Liver (tissue), 9 donors: ENCODE measurements around the gene PSMD12. TPM values are rescaled to one million over a fixed set of nuclear protein-coding genes. Genes with fewer than 3 reads are reported as not detected.

Experiments
- DNase-seq: peaks from one replicate; pipeline ENCODE4 v3.0.0-alpha.2; 2017; ENCODE audit warnings: low spot score
- H3K27ac ChIP-seq, 2 donors: one replicate each; pipeline ENCODE4 v1.7.0; 2013; ENCODE audit warnings: inconsistent platforms in 2 of 2, low read length in 2 of 2, control low read depth in 1 of 2, low read depth in 1 of 2, mild to moderate bottlenecking in 1 of 2
- H3K27me3 ChIP-seq, 4 donors: one replicate each; pipeline versions ENCODE4 v1.6.1 to v1.7.0; 2013; ENCODE audit warnings: low read length in 3 of 4, inconsistent platforms in 1 of 4, mild to moderate bottlenecking in 1 of 4, moderate library complexity in 1 of 4; ENCODE audit not compliant: control insufficient read depth in 4 of 4, insufficient read depth in 4 of 4
- H3K36me3 ChIP-seq, 4 donors: one replicate each; pipeline versions ENCODE4 v1.6.1 to v1.7.0; 2013; ENCODE audit warnings: low read length in 3 of 4, mild to moderate bottlenecking in 3 of 4, low read depth in 1 of 4, moderate library complexity in 1 of 4; ENCODE audit not compliant: control insufficient read depth in 4 of 4, insufficient read depth in 3 of 4
- H3K4me1 ChIP-seq, 4 donors: one replicate each; pipeline versions ENCODE4 v1.6.1 to v1.7.0; 2013; ENCODE audit warnings: low read length in 3 of 4, mild to moderate bottlenecking in 3 of 4, moderate library complexity in 1 of 4; ENCODE audit not compliant: control insufficient read depth in 4 of 4, insufficient read depth in 4 of 4
- H3K4me3 ChIP-seq, 3 donors: one replicate each; pipeline versions ENCODE4 v1.6.1 to v1.7.0; 2013; ENCODE audit warnings: low read length in 3 of 3, control low read depth in 1 of 3, low read depth in 1 of 3, mild to moderate bottlenecking in 1 of 3
- H3K9ac ChIP-seq, 2 donors: one replicate each; pipeline ENCODE4 v1.7.0; 2013; ENCODE audit warnings: low read length in 2 of 2, mild to moderate bottlenecking in 2 of 2, moderate library complexity in 2 of 2, control low read depth in 1 of 2, low read depth in 1 of 2
- H3K9me3 ChIP-seq, 4 donors: one replicate each; pipeline versions ENCODE4 v1.6.1 to v1.7.0; 2013; ENCODE audit warnings: low read length in 3 of 4; ENCODE audit not compliant: control insufficient read depth in 4 of 4
- EGR1 ChIP-seq, 2 donors: IDR thresholded peaks; 2 replicates each; pipeline ENCODE4 v1.6.1; 2016 to 2018; ENCODE audit warnings: antibody characterized with exemption in 2 of 2, low read depth in 2 of 2
- FOXA1 ChIP-seq: IDR thresholded peaks from 2 replicates; pipeline ENCODE4 v1.6.1; 2016; ENCODE audit warnings: antibody characterized with exemption
- FOXA2 ChIP-seq: IDR thresholded peaks from 2 replicates; pipeline ENCODE4 v1.6.1; 2016; ENCODE audit warnings: antibody characterized with exemption
- GABPA ChIP-seq, 2 donors: IDR thresholded peaks in 1 of 2; conservative IDR thresholded peaks in 1 of 2; 2 replicates each; pipeline ENCODE4 v1.6.1; 2016; ENCODE audit warnings: antibody characterized with exemption in 2 of 2, mild to moderate bottlenecking in 1 of 2, moderate library complexity in 1 of 2
- HNF4A ChIP-seq, 2 donors: conservative IDR thresholded peaks; 2 replicates each; pipeline ENCODE4 v1.6.1; 2016; ENCODE audit warnings: antibody characterized with exemption in 2 of 2, mild to moderate bottlenecking in 2 of 2
- HNF4G ChIP-seq: IDR thresholded peaks from 2 replicates; pipeline ENCODE4 v1.6.1; 2016; ENCODE audit warnings: antibody characterized with exemption
- JUND ChIP-seq, 2 donors: IDR thresholded peaks; 2 replicates each; pipeline ENCODE4 v1.6.1; 2016; ENCODE audit warnings: antibody characterized with exemption in 2 of 2
- MAX ChIP-seq: IDR thresholded peaks from 2 replicates; pipeline ENCODE4 v1.6.1; 2016; ENCODE audit warnings: antibody characterized with exemption
- NR2F2 ChIP-seq: IDR thresholded peaks from 2 replicates; pipeline ENCODE4 v1.6.1; 2016; ENCODE audit warnings: antibody characterized with exemption
- RAD21 ChIP-seq, 2 donors: IDR thresholded peaks; 2 replicates each; pipeline ENCODE4 v1.6.1; 2016; ENCODE audit warnings: antibody characterized with exemption in 2 of 2, mild to moderate bottlenecking in 2 of 2
- REST ChIP-seq: IDR thresholded peaks from 2 replicates; pipeline ENCODE4 v1.6.1; 2016; ENCODE audit warnings: antibody characterized with exemption, mild to moderate bottlenecking
- RXRA ChIP-seq, 2 donors: IDR thresholded peaks; 2 replicates each; pipeline ENCODE4 v1.6.1; 2017 to 2018; ENCODE audit warnings: antibody characterized with exemption in 2 of 2, mild to moderate bottlenecking in 1 of 2
- SP1 ChIP-seq: IDR thresholded peaks from 2 replicates; pipeline ENCODE4 v1.6.1; 2018; ENCODE audit warnings: antibody characterized with exemption, mild to moderate bottlenecking
- TAF1 ChIP-seq: conservative IDR thresholded peaks from 2 replicates; pipeline ENCODE4 v1.6.1; 2016; ENCODE audit warnings: antibody characterized with exemption, mild to moderate bottlenecking
- YY1 ChIP-seq: IDR thresholded peaks from 2 replicates; pipeline ENCODE4 v1.6.1; 2016; ENCODE audit warnings: antibody characterized with exemption, mild to moderate bottlenecking
- ZBTB33 ChIP-seq: IDR thresholded peaks from 2 replicates; pipeline ENCODE4 v1.6.1; 2016; ENCODE audit warnings: antibody characterized with exemption
- WGBS: extraction: QIAGEN DNeasy Blood & Tissue Kit; methylation state at CpG from one replicate; pipeline ENCODE4 v1.1.7; 2013; 5-methylcytosine and 5-hydroxymethylcytosine counted together
- polyA plus RNA-seq, 2 donors: library from polyadenylated mRNA; stranded (reverse) in 1 of 2; unstranded in 1 of 2; fragments of 200-250 nt in 1 of 2; fragments of >200 nt in 1 of 2; fragmentation: Nextera tagmentation in 1 of 2; extraction: Ambion mirVana in 1 of 2; gene quantifications; one replicate each; pipeline versions ENCODE4 v1.2.1 to v1.2.3, GENCODE V29; 2013 to 2015
- total RNA-seq, 2 donors: library from RNA; depleted of rRNA; stranded (reverse); fragments of >200 nt; gene quantifications; one replicate each; pipeline ENCODE4 v1.2.3, GENCODE V29; 2014
- TF ChIP-seq, protein P1 (sequence below): fragments of 150-350 bp; IDR thresholded peaks from 2 replicates; pipeline ENCODE4 v1.5.1; 2017; ENCODE audit warnings: improper control_type of control experiment, low read depth, low read length; ENCODE audit not compliant: missing input control
- TF ChIP-seq, protein P2 (sequence below): IDR thresholded peaks from 2 replicates; pipeline ENCODE4 v1.6.1; 2016; ENCODE audit warnings: antibody characterized with exemption
- donor health status: healthy.
- donor health status: healthy.
- donor health status: healthy.
- donor health status: healthy.
- donor health status: healthy.

PSMD12 gene
- total and polyA plus RNA-seq, 4 donors, result 17.3 to 34.0 (median 25.7) TPM

DNA sequence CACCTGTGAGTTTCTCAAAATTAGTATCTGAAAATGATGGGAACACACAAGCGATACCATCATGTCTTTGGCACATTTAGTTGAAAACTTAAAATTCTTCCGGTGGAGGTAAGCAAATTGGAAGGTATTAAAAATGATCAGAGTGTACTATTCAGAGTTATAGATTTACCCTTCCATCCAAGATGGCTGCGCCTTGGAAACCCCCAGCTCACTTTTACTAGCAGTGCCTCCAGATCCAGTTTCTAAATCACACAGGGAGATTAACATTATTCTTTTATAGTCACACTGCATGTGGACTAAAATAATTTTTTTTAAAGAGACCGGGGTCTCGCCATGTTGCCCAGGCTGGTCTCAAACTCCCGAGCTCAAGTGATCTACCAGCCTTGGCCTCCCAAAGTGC is 25.7 kb upstream of the PSMD12 start (continued):
- TF ChIP-seq YY1, result no peak

DNA sequence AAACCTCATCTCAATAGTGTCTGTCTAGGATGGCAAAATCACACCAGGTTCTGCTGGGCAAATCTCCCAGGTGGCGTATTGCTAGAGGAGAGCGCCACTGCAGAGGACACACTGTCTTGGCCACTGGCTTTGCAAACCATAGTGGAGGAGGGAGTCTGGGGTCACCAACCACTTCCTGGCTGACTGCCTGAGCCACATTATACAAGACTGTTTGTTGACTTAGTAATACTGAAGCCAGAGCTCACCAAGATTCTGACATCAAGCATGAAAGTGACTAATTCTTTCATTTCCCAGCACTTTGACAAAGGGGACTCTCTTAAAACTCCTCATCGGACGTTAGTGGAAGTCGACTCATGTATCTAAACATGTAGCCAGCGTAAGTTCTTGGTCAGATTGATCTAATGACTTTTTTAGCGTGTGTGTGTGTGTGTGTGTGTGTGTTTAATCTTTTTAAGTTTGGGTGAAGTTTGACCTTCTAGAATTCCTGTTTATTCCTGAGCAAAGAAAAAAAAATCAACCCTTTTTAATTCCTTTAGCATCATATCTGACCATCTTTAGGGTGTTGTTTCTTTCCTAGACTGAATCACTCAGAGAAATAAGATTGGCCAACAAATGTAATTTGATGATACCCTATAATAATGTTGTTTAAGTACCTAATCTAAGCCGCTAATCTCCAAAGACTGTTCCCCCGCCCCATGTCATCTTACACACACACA is 24.4 kb upstream of the PSMD12 start:
- no peaks in the 10 kb centered on the region for H3K27me3 ChIP-seq
- DNase-seq, result peak; percentile 44
- H3K27ac ChIP-seq, result peak overlapping the region; percentile 21 to 79
- H3K4me3 ChIP-seq, result peak overlapping the region in 2 of 3 donors; percentile 3 to 24
- H3K9ac ChIP-seq, result peak overlapping the region in 1 of 2 donors; percentile 59
- TF ChIP-seq TAF1, result no peak
- TF ChIP-seq NR2F2, result peak; percentile 10
- TF ChIP-seq FOXA1, result no peak
- peak; percentile 69 for TF ChIP-seq SP1
- no peak for TF ChIP-seq REST
- TF ChIP-seq HNF4A (conservative IDR thresholded peaks at IDR 0.05), result peak; percentile 23 to 61
- TF ChIP-seq JUND (IDR thresholded peaks at IDR 0.05), result peak; percentile 54 to 63
- TF ChIP-seq HNF4G, result no peak
- no peak for TF ChIP-seq EGR1 (IDR thresholded peaks at IDR 0.05; ENCODE audit: low read depth in 2 of 2)
- TF ChIP-seq, protein P1, sequence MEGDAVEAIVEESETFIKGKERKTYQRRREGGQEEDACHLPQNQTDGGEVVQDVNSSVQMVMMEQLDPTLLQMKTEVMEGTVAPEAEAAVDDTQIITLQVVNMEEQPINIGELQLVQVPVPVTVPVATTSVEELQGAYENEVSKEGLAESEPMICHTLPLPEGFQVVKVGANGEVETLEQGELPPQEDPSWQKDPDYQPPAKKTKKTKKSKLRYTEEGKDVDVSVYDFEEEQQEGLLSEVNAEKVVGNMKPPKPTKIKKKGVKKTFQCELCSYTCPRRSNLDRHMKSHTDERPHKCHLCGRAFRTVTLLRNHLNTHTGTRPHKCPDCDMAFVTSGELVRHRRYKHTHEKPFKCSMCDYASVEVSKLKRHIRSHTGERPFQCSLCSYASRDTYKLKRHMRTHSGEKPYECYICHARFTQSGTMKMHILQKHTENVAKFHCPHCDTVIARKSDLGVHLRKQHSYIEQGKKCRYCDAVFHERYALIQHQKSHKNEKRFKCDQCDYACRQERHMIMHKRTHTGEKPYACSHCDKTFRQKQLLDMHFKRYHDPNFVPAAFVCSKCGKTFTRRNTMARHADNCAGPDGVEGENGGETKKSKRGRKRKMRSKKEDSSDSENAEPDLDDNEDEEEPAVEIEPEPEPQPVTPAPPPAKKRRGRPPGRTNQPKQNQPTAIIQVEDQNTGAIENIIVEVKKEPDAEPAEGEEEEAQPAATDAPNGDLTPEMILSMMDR, result no peak
- peak; percentile 46 for TF ChIP-seq YY1
- TF ChIP-seq GABPA (IDR thresholded peaks at IDR 0.05 in 1 of 2, conservative IDR thresholded peaks at IDR 0.05 in 1 of 2), result no peak
- TF ChIP-seq ZBTB33, result no peak
- no peak for TF ChIP-seq FOXA2
- peak; percentile 31 to 78 for TF ChIP-seq RXRA (IDR thresholded peaks at IDR 0.05)
- no peak for TF ChIP-seq MAX
- peak in 1 of 2 donors; percentile 57 for TF ChIP-seq RAD21 (IDR thresholded peaks at IDR 0.05)
- TF ChIP-seq, protein P2, sequence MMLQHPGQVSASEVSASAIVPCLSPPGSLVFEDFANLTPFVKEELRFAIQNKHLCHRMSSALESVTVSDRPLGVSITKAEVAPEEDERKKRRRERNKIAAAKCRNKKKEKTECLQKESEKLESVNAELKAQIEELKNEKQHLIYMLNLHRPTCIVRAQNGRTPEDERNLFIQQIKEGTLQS, result peak; percentile 34
- H3K9me3 ChIP-seq, result no peaks in the 10 kb centered on the region
- H3K36me3 ChIP-seq, result no peaks in the 10 kb centered on the region
- WGBS, result 18% methylated on average over 9 of the region's 9 CpGs
- H3K4me1 ChIP-seq, result peaks cover 0 to 29% (median 11%) of the 10 kb centered on the region in 4 donors
